AG04449 (cell line): ENCODE data around the gene DPYSL3.

Experiments
- CTCF ChIA-PET: fragments of 350-600 bp; formaldehyde crosslinking; extraction: SDS; loops from one replicate; lab custom pipeline; 2021; ENCODE audit warnings: antibody characterized with exemption; lab: Yijun Ruan, JAX
- POLR2A ChIA-PET: fragments of 400-600, 350-600 bp; formaldehyde crosslinking; extraction: SDS; loops from one replicate; lab custom pipeline; 2020; ENCODE audit warnings: antibody characterized with exemption, inconsistent platforms; lab: Yijun Ruan, JAX
- DNase-seq: peaks from one replicate; pipeline ENCODE4 v3.0.0-alpha.2; 2010; ENCODE audit warnings: low read depth, low spot score
- H3K4me3 ChIP-seq: 2 replicates; pipeline ENCODE4 v1.5.1; 2011; ENCODE audit warnings: low read depth, mild to moderate bottlenecking, control low read depth, low read length
- TF ChIP-seq, protein P1 (sequence below): IDR thresholded peaks from one replicate; pipeline ENCODE4 v1.5.1; 2011; ENCODE audit warnings: mild to moderate bottlenecking, moderate library complexity, low read length, control low read depth, inconsistent platforms; ENCODE audit not compliant: insufficient read depth; ENCODE audit errors: missing control alignments

Gene DPYSL3

DNA sequence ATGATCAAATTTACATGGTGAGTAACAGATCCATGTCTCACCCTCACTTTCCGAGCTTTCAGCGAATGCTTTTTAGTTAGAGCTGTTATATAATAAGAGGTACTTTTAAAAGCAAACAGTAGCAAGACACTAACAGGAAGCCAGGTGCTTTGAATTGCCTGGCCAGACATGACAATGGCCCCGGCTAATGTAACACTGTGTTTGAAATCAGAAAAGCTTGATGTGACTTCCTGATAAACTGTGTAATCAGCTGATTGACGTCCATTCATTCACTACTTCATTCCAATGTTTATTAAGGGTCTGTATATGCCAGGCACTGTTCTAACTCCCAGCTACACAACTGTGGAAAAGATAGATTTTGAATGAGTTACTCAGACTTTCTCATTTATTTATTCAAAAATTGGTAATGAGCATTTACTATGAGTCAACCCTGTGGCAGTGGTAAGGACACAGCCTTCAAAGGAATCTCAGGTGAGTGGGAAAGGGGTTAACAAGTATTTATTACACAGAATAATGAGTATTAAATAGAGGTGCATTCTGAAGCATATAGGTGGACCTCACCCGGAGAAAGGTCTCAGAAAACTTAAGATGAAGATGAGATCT, 26.6 kb downstream of the DPYSL3 start:
- ChIA-PET CTCF (interaction anchor here (0.9 to 5.6 kb wide), 6 partner anchors 19 to 77 kb away, joined by 3 to 27 read pairs (median 10); partner anchors contain the start of gene DPYSL3), POLR2A (interaction anchor here (0.6 to 1.3 kb wide), 3 partner anchors 24 to 71 kb away, joined by 3 to 5 read pairs (median 3); no protein-coding TSS in a partner anchor)
- TF ChIP-seq, protein P1, sequence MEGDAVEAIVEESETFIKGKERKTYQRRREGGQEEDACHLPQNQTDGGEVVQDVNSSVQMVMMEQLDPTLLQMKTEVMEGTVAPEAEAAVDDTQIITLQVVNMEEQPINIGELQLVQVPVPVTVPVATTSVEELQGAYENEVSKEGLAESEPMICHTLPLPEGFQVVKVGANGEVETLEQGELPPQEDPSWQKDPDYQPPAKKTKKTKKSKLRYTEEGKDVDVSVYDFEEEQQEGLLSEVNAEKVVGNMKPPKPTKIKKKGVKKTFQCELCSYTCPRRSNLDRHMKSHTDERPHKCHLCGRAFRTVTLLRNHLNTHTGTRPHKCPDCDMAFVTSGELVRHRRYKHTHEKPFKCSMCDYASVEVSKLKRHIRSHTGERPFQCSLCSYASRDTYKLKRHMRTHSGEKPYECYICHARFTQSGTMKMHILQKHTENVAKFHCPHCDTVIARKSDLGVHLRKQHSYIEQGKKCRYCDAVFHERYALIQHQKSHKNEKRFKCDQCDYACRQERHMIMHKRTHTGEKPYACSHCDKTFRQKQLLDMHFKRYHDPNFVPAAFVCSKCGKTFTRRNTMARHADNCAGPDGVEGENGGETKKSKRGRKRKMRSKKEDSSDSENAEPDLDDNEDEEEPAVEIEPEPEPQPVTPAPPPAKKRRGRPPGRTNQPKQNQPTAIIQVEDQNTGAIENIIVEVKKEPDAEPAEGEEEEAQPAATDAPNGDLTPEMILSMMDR = no peak
- no peak for DNase-seq
- H3K4me3 ChIP-seq = no peak overlapping the region

DNA sequence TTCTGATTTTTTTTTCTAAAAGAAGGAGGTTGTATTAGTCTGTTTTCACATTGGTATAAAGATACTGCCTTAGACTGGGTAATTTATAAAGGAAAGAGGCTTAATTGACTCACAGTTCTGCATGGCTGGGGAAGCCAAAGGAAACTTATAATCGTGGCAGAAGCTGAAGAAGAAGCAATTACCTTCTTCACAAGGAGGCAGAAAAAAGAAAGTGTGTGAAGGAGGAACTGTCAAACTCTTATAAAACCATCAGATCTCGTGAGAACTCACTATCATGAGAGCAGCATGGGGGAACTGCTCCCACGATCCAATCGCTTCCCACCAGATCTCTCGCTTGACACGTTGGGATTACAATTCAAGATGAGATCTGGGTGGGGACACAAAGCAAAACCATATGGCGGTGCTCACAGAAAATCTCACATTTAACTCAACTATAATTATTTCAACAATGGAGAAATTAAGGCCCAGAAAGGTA, 27.1 kb downstream of the DPYSL3 start:
- POLR2A ChIA-PET = interaction anchor here (0.6 to 1.3 kb wide), 3 partner anchors 24 to 71 kb away, joined by 3 to 5 read pairs (median 3); no protein-coding TSS in a partner anchor
- no peak for DNase-seq
- TF ChIP-seq, protein P1 = no peak
- no peak overlapping the region for H3K4me3 ChIP-seq
- CTCF ChIA-PET = interaction anchor here (1.3 to 5.6 kb wide), 6 partner anchors 15 to 96 kb away, joined by 4 to 27 read pairs (median 10); no protein-coding TSS in a partner anchor

DNA sequence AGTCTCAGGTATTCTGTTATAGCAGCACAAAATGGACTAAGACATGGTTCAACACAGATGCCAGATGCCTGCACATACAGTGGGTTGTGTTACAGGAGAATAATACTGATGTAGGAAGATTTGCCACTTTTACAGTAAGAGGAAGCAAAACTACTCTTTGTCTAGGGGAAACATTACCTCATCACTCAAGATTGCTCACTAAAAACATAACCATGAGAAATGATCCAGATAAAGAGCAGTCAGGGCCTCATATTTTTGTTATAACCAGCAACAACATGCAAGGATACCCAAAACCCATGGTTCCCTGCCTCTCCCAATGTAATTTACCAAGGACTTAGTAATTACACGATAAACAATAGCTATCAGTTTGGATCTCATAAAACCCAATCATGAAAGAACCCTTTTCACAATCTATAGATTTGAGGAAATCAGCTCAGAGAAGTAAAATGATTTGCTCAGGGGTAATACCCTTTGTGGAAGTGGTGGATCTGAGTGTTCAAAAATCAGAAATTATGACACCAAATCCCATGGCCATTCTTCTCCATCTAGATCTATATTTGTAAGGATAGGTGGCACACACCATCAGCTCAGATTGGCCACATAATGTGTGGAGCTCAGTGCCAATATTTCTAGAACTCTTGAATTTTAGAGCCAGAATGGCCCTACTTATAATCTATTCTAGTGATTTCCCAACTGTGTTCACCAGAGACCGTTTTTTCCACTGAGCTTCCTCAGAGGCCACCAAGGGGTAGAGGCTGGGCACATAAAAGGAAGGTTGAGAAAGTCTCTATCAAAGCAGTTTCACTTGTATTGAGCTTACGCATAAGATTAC, 27.8 kb downstream of the DPYSL3 start:
- TF ChIP-seq, protein P1 = no peak
- CTCF ChIA-PET = interaction anchor here (1.1 to 5.6 kb wide), 9 partner anchors 9 to 96 kb away, joined by 3 to 27 read pairs (median 5); partner anchors contain the start of gene DPYSL3
- no peak overlapping the region for H3K4me3 ChIP-seq
- POLR2A ChIA-PET = interaction anchor here (0.6 to 1.4 kb wide), 4 partner anchors 22 to 78 kb away, joined by 3 to 5 read pairs (median 4); no protein-coding TSS in a partner anchor
- DNase-seq = no peak

DNA sequence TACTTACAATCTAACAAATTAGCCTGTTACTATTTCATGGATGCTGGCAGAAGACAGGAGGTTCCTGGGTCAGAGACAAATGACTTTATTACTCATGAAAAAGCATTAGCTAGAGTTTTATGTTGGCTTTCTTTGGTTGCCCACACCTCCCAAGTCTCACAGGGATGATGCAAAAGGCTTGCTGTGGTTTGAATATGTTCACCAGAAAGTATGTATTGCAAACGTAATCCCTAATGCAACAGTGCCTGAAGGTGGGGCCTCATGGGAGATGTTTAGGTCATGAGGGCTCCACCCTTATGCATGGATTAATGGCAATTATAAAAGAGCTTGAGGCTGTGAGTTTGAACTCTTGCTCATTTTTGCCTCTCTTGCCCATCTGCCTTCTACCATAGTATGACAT, 28.5 kb downstream of the DPYSL3 start:
- TF ChIP-seq, protein P1 = no peak
- POLR2A ChIA-PET = interaction anchor here (0.6 to 1.4 kb wide), 3 partner anchors 22 to 77 kb away, joined by 3 to 4 read pairs (median 3); no protein-coding TSS in a partner anchor
- no peak overlapping the region for H3K4me3 ChIP-seq
- DNase-seq = peak; percentile 85
- CTCF ChIA-PET = interaction anchor here (1.1 to 5.6 kb wide), 8 partner anchors 10 to 97 kb away, joined by 3 to 27 read pairs (median 7); partner anchors contain the start of gene DPYSL3

DNA sequence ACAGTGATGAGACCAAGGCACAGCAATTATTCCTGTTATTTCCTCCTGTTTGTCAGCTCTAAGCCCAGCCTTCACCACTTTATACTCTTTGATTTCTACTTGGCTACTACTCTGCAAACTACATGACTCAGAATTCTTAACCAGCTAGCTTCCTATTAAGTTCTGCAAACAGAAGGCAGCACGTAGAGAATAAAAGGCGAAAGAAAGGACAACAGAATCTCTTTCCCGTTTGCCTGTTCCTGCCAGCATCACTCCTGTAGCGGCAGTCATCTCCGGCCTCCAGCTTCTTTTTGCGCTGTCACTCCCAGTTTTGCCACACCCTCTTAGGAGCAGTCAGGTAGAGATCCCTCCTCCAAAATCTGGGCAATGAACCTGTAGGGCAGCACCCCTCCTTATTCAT, 29.9 kb downstream of the DPYSL3 start:
- TF ChIP-seq, protein P1 = no peak
- DNase-seq = no peak
- POLR2A ChIA-PET = interaction anchor here (0.8 kb wide), 1 partner anchor 21 kb away, joined by 3 read pairs; no protein-coding TSS in a partner anchor
- H3K4me3 ChIP-seq = no peak overlapping the region
- CTCF ChIA-PET = interaction anchor here (1.0 to 5.6 kb wide), 6 partner anchors 15 to 98 kb away, joined by 3 to 27 read pairs (median 6); no protein-coding TSS in a partner anchor
